Activated T-helper 17 cell treated with anti-CD3 and anti-CD28 coated beads, Interleukin-2, amount 50 U/mL, for 72 hours (primary cell): ENCODE results near the gene CYS1. TPM values are rescaled to one million over a fixed set of nuclear protein-coding genes. Genes with fewer than 3 reads are reported as not detected.
"Not testable (repeated sequence)": the region's sequence is repeated elsewhere in the genome, so short reads cannot be mapped to it uniquely, and the experiment has no call there.

Experiments used
- ATAC-seq: fragments of 150-1000 bp; cut with Tn5 transposase; replicated peaks from 2 replicates; pipeline ENCODE4 v1.10.0; 2021; ENCODE audit warnings: mild to moderate bottlenecking, moderate library complexity
- H3K27ac Mint-ChIP-seq: one replicate; pipeline ENCODE4 v1.8.0; 2022; ENCODE audit warnings: mixed read lengths
- H3K27me3 Mint-ChIP-seq: one replicate; pipeline ENCODE4 v1.8.0; 2022; ENCODE audit warnings: mixed read lengths
- H3K36me3 Mint-ChIP-seq: one replicate; pipeline ENCODE4 v1.8.0; 2022; ENCODE audit warnings: low read depth, mild to moderate bottlenecking, mixed read lengths
- H3K4me1 Mint-ChIP-seq: one replicate; pipeline ENCODE4 v1.8.0; 2022; ENCODE audit warnings: mixed read lengths
- H3K4me3 Mint-ChIP-seq: one replicate; pipeline ENCODE4 v1.8.0; 2022; ENCODE audit warnings: mild to moderate bottlenecking, mixed read lengths
- H3K9me3 Mint-ChIP-seq: one replicate; pipeline ENCODE4 v1.8.0; 2022; ENCODE audit warnings: mixed read lengths
- total RNA-seq, 2 donors: library from RNA; stranded (reverse); gene quantifications; one replicate each; pipeline ENCODE4 v1.2.3, GENCODE V29; 2022

The CYS1 gene
- total RNA-seq, 2 donors from 2014 or later = 0.09 TPM; not detected in 1

DNA sequence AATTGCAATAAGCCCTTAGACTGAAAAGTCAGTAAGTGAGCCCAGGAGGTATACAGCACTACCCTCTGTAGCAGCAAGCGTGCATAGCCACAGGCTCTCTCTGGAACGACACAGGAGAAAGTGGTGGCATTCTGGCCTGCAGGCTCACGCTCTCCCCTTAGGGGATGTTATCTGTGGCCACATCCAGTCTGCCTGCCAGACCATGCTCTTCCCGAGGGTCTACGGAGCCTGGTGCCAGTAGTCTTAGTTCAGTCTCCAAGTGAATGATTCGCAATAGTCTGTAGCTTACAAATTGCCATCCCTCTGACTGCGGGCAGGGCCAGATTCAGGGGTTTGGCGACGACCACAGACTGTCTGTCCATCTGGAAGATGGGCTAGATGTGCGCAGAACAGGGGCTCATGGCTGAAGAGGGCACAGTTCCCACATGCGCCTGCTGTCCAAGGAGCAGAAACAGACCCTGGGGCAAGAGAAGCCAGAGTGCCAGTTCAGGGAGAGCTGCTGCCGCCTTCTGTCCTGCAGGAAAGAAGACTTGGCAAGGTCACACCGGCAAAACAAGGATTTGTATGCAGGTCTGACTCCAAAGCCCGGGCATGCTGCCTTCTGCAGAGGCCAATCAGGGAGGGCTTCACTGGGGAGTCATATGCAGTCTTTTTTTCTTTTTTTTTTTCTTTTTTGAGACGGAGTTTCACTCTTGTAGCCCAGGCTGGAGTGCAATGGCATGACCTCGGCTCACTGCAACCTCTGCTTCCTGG, 40.4 kb downstream of the CYS1 start:
- Mint-ChIP-seq H3K27me3 (no peaks in the 10 kb centered on the region), H3K36me3 (peaks cover 15% of the 10 kb centered on the region), H3K27ac (no peak overlapping the region), H3K9me3 (no peaks in the 10 kb centered on the region), H3K4me1 (peaks cover 9% of the 10 kb centered on the region), H3K4me3 (no peak overlapping the region)
- no peak for ATAC-seq

DNA sequence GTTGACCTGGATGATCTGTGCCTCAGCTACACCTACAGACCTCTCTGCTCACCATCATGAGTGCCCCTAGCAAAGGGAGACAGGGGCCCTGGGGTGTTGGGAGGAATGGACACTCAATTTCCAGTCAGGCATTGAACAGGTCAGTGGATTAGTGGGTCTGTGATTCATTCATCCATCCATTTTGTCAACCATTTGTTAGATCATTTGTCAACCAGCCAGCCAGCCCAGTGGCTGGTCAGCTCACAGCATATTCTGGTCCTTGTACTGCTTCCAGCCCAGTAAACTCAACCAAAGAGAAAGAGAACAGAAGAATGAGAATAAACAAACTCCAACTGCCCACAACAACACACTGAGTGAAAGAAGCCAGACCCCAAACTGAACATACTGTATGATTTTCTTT, 41.5 kb downstream of the CYS1 start:
- ATAC-seq = no peak
- H3K27ac Mint-ChIP-seq = no peak overlapping the region
- peaks cover 13% of the 10 kb centered on the region for H3K4me1 Mint-ChIP-seq
- no peak overlapping the region for H3K4me3 Mint-ChIP-seq
- no peaks in the 10 kb centered on the region for H3K9me3 Mint-ChIP-seq
- H3K36me3 Mint-ChIP-seq = peaks cover 8% of the 10 kb centered on the region
- no peaks in the 10 kb centered on the region for H3K27me3 Mint-ChIP-seq

DNA sequence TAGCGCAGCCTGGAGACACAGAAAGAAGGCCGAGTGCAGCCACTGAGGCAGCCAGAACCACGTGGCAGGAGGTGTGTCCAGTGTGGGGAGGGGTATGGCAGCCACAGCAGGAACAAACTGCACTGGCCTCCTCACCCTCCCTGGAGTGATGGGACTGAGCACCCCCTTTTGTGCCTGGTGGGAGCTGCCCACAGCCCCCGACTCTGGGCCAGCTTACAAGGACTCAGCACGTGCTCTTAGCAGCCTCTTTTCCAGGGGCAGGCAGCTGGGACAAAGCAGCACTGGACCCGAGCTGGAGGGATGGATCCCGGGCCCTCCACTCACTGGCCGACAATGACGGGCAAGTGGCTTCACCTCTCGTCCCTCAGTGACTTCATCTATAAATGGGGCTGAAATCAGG, 42.1 kb downstream of the CYS1 start:
- Mint-ChIP-seq H3K4me1 (peaks cover 13% of the 10 kb centered on the region), H3K9me3 (no peaks in the 10 kb centered on the region), H3K27me3 (no peaks in the 10 kb centered on the region), H3K4me3 (no peak overlapping the region), H3K36me3 (peaks cover 8% of the 10 kb centered on the region), H3K27ac (no peak overlapping the region)
- ATAC-seq = no peak

DNA sequence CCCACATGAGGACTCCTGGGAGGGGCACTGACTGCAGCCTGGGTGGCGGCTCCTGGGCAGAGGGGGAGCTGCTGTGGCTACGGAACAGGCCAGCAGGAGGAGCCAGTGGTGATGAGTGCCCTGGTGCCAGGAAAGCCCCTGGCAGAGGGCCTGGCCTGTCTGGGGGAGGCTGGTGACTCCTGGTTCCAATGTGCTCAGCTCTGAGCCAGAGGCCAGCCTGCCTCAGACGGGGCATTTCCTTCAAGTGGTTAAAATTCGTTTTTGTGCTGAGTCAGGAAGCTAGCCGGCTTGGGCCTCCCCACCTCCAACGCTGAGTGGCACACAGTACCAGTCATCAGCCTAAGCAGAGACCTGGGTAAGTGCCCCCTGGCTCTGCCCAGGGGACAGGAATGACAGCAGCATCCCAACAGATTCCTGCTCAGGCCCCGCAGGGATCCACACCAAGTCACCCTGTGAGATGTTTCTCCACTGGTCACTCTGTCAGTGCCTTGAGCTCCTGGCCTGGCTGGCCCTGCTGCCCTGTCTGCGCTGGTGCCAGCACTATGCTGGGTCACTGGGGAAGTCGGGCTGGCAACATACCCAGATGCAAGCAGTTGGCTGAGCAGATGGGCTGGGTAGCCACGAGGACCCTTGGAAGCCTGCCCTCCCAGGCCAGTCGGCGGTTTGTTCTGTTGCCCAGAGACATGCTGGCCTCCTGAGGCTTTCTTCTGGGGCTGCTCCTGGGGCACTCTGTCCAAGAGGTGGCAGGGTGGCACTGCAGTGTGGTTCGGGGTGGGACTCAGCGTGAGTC, 43.9 kb downstream of the CYS1 start:
- Mint-ChIP-seq H3K36me3 (no peaks in the 10 kb centered on the region), H3K27me3 (no peaks in the 10 kb centered on the region), H3K27ac (peak overlapping the region; percentile 82), H3K4me1 (peaks cover 7% of the 10 kb centered on the region), H3K9me3 (no peaks in the 10 kb centered on the region), H3K4me3 (no peak overlapping the region)
- peak; percentile 87 for ATAC-seq

DNA sequence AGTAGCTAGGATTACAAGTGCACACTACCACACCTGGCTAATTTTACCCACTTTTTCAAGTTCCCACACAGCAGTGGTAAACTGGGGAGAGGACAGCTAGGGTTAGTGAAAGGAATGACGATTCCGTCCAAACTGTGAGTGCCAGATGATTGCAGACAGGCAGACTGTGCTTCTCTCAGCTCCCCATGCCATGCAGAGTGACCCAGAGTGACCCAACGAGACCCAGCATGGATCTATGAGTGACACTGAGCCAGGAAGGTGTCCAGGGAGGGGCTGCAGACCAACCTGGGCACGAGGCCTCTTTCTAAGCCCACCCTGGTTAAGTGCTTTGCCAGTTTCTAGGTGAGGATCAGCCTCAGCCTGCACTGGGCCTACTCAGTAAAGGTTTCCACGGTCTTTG, 44.6 kb downstream of the CYS1 start:
- H3K36me3 Mint-ChIP-seq = no peaks in the 10 kb centered on the region
- H3K4me1 Mint-ChIP-seq = peaks cover 7% of the 10 kb centered on the region
- H3K27ac Mint-ChIP-seq = peak overlapping the region; percentile 82
- H3K9me3 Mint-ChIP-seq = no peaks in the 10 kb centered on the region
- H3K4me3 Mint-ChIP-seq = peak overlapping the region; percentile 51
- H3K27me3 Mint-ChIP-seq = no peaks in the 10 kb centered on the region
- no peak for ATAC-seq

DNA sequence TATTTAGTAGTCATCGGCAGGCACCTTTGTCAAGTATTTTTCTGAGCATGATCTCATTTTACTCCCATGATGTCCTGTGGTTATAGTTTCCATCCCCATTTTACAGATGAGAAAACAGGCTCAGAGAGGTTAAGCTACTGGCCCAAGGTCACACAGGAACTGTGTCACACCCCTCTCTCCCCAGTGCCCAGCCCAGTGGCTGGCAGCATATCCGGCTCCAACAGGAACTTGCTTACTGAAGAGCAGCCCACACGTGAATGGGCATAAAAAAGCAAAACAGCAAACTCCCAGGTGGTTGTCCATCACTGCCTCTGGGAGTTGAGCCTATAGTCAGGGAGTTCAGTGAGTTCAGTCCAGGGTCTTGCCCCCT, 45.2 kb downstream of the CYS1 start:
- Mint-ChIP-seq H3K4me1 (peaks cover 11% of the 10 kb centered on the region), H3K27me3 (no peaks in the 10 kb centered on the region), H3K4me3 (peak overlapping the region; percentile 51), H3K27ac (peak overlapping the region; percentile 82), H3K36me3 (no peaks in the 10 kb centered on the region), H3K9me3 (no peaks in the 10 kb centered on the region)
- ATAC-seq = peak; percentile 77

DNA sequence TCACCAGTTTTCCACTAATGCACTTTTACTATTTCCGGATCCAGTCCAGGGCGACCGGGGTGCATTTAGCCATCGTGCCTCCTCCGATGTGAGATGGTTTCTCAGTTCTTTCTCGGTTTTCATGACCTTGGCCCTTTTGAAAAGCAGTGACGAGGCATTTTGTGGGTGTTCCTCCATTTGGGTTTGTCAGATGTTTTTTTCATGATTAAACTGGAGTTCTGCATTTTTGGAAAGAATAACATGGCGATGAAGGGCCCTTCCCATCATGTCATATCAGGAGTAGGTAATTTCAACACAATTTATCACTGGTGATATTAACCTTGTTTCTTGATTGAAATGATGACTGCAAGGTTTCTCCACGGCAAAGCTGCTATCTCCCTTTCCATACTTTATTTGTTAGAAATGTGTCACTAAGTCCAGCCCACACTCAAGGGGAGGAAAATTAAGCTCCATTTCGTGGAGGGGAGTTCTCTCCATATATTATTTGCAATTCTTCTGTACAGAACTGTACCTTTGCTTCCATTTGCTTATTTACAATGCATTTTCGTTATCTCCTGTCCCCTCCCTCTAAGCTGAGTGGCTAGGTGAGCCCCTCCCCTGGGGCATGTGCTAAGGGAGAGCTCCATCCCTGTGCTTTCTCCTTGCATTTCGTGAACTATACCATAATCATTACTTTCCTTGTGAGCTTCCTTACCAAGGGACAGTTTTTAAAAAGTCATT, 45.7 kb downstream of the CYS1 start:
- H3K36me3 Mint-ChIP-seq = no peaks in the 10 kb centered on the region
- peak overlapping the region; percentile 51 for H3K4me3 Mint-ChIP-seq
- no peaks in the 10 kb centered on the region for H3K9me3 Mint-ChIP-seq
- no peak for ATAC-seq
- peaks cover 16% of the 10 kb centered on the region for H3K4me1 Mint-ChIP-seq
- peak overlapping the region; percentile 82 for H3K27ac Mint-ChIP-seq
- H3K27me3 Mint-ChIP-seq = no peaks in the 10 kb centered on the region

DNA sequence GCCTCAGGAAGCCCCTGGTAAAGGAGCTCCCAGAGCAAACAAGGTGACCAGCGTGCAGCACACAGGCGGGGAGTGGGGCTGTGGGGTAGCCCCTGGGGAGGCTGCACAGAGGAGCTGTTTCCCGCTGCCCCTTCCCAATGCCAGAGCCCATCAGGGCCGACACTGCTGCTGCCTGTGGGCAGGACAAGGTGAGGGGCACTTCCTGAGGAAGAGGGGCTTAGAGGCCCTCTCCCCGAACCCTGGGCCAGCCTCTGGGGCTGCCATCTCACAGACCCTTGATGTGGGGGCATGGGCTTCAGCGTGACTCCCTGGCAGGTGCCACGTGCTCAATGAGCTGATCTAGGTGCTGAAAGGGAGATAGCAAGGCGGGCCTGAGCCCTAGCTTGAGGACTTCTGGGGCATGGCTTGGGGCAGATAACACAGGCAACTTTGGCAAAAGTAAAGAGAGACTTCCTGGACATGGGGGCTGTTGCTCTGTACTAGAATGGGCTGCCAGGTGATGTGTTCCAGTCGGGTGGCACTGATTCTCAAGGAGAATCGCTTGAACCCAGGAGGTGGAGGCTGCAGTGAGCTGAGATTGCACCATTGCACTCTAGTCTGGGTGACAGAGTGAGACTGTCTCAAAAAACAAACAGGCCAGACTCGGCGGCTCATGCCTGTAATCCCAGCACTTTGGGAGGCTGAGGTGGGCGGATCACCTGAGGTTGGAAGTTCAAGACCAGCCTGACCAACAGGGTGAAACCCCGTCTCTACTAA, 46.8 kb downstream of the CYS1 start:
- H3K4me3 Mint-ChIP-seq = no peak overlapping the region
- no peaks in the 10 kb centered on the region for H3K9me3 Mint-ChIP-seq
- peaks cover 17% of the 10 kb centered on the region for H3K4me1 Mint-ChIP-seq
- no peak overlapping the region for H3K27ac Mint-ChIP-seq
- no peaks in the 10 kb centered on the region for H3K27me3 Mint-ChIP-seq
- H3K36me3 Mint-ChIP-seq = no peaks in the 10 kb centered on the region
- ATAC-seq = no peak

DNA sequence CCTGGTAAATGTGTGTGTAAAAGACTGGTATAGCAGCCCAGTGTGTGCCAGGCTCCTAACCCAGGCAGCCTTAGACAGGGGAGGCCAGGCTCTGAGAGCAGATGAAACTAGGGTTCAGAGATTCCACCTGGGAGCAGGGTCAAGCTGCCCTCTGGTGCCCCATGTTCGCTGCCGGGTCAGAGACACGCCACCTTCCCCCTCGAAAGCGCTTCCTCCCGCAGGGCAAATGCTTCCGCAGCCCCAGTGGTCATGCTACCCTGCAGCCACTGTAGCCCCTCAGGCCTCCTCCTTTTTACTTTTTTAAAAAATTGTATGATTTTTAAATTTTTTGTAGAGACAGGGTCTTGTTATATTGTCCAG, 47.5 kb downstream of the CYS1 start:
- no peak for ATAC-seq
- H3K36me3 Mint-ChIP-seq = no peaks in the 10 kb centered on the region
- no peak overlapping the region for H3K4me3 Mint-ChIP-seq
- H3K27ac Mint-ChIP-seq = no peak overlapping the region
- no peaks in the 10 kb centered on the region for H3K27me3 Mint-ChIP-seq
- no peaks in the 10 kb centered on the region for H3K9me3 Mint-ChIP-seq
- peaks cover 17% of the 10 kb centered on the region for H3K4me1 Mint-ChIP-seq

DNA sequence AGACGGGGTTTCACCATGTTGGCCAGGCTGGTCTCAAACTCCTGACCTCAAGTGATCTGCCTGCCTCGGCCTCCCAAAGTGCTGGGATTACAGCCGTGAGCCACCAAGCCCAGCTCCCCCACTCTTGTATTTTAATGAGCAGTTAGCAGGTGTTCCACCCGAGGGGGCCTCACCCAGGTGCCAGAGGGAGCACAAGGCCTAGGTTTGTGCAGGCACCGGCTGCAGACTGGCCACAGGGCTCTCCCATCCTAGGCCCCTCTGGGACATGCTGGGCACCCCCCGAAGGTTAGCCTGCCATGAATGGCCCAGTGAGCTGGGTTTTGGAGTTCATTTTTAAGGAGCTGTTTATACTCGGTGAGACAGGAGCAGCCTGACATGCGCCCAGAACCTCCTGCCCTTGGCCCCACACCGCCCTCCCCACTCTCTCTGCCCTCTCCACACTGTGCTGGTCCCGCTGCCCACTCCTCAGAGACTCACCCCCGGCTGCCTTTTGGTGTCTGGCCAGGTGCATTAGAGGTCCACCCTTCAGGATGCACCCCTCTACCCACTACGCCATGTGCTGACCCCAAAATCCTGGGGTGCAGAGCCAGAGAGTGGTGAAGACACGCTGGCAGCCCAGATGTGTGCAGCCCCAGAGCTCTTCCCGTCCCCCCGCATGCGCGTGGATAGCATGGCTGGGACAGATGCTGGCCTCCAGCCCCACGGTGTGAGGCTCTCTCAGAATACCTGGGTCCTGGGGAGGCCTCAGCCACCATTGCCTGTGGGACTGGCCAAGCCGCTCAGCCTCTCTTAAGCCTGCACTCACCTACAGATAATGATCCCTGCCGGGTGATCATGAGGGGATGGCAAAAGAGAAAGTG, 48.1 kb downstream of the CYS1 start:
- no peak for ATAC-seq
- no peaks in the 10 kb centered on the region for H3K27me3 Mint-ChIP-seq
- H3K36me3 Mint-ChIP-seq = no peaks in the 10 kb centered on the region
- peaks cover 17% of the 10 kb centered on the region for H3K4me1 Mint-ChIP-seq
- no peak overlapping the region for H3K4me3 Mint-ChIP-seq
- H3K9me3 Mint-ChIP-seq = no peaks in the 10 kb centered on the region
- H3K27ac Mint-ChIP-seq = no peak overlapping the region

DNA sequence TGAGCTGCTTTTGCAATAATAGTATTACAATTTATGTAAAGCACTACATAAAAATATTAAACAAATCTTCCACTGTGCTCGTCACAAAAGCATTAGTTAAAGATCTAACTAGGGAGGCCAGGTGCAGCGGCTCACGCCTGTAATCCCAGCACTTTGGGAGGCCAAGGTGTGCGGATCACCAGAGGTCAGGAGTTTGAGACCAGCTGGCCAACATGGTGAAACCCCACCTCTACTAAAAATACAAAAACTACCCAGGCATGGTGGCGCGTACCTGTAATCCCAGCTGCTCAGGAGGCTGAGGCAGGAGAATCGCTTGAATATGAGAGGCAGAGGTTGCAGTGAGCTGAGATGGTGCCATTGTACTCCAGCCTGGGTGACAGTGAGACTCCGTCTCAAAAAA, 49.4 kb downstream of the CYS1 start:
- H3K4me1 Mint-ChIP-seq = peaks cover 17% of the 10 kb centered on the region
- not testable (repeated sequence) for H3K27me3 Mint-ChIP-seq, H3K36me3 Mint-ChIP-seq, H3K4me3 Mint-ChIP-seq, H3K27ac Mint-ChIP-seq, H3K9me3 Mint-ChIP-seq, ATAC-seq

DNA sequence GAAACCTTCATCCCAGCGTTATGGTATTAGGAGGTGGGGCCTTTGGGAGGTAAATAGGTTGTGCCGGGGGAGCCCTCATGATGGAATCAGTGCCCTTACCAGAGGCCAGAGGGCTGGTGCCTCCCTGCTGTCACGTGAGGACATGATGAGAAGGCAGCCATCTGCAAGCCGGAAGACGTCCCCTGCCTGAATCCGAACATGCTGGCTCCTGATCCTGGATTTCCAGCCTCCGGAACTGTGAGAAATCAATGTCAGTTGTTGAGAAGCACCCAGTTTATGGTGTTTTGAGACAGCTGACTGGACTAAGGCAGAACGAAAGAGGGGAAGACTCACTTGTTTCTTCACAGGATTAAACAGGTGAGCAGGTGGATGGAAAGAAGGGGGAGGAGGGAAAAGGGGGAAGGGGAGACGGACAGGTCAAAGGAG, 49.9 kb downstream of the CYS1 start:
- no peak for ATAC-seq
- Mint-ChIP-seq H3K36me3 (no peaks in the 10 kb centered on the region), H3K27ac (peak overlapping the region; percentile 50), H3K4me1 (peaks cover 17% of the 10 kb centered on the region), H3K4me3 (peak overlapping the region; percentile 49), H3K9me3 (no peaks in the 10 kb centered on the region), H3K27me3 (no peaks in the 10 kb centered on the region)

DNA sequence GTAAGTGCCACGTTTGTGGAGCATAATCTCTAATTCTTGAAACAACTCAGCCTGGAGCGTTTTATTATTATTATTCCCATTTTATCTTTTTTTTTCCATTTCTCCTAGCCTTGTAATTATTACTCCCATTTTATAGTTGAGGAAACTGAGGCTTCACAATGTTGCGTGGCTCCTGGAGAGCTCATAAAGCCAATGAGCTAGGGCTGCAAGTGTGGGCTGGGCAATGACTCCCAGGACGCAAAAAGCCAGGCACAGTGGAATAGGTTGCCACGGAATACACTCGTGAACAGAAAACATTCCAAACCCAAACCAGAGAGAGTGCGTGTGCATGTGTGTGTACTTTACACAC, 50.4 kb downstream of the CYS1 start:
- Mint-ChIP-seq H3K4me3 (peak overlapping the region; percentile 49), H3K36me3 (no peaks in the 10 kb centered on the region)
- ATAC-seq = no peak

More for the DNA sequence above, 50.4 kb downstream of the CYS1 start:
- Mint-ChIP-seq H3K9me3 (no peaks in the 10 kb centered on the region), H3K4me1 (peaks cover 14% of the 10 kb centered on the region), H3K27ac (peak overlapping the region; percentile 50), H3K27me3 (no peaks in the 10 kb centered on the region)
